Tibial nerve (tissue), 4 donors: Measurements from ENCODE around the gene L3MBTL3.

Source experiments
- CTCF ChIP-seq, 5 experiments: fragments of 200-600 bp in 3 of 5; fragments of 450-650 bp in 2 of 5; sonication (generic) in 3 of 5; IDR thresholded peaks; one replicate each; pipeline ENCODE4 v1.5.1; 2016 to 2019; ENCODE audit warnings: antibody characterized with exemption in 5 of 5, mild to moderate bottlenecking in 3 of 5, moderate library complexity in 2 of 5
- EP300 ChIP-seq, 2 donors: sonication (generic); formaldehyde crosslinking; IDR thresholded peaks; one replicate each; pipeline ENCODE4 v1.6.1; 2017; ENCODE audit warnings: antibody characterized with exemption in 2 of 2, mild to moderate bottlenecking in 1 of 2
- POLR2A ChIP-seq, 2 donors: fragments of 450-650 bp; IDR thresholded peaks; one replicate each; pipeline ENCODE4 v1.6.1; 2017; ENCODE audit warnings: antibody characterized with exemption in 2 of 2, mild to moderate bottlenecking in 2 of 2, moderate library complexity in 2 of 2

GRCh38 chr6:130129762-130130246, 111.4 kb downstream of the L3MBTL3 start:
- TF ChIP-seq CTCF (IDR thresholded peaks at IDR 0.05), result no peak
- TF ChIP-seq POLR2A (IDR thresholded peaks at IDR 0.05), result no peak
- no peak for TF ChIP-seq EP300 (IDR thresholded peaks at IDR 0.05)
